HG03175 (cell line): ENCODE data around the gene NPY2R.

Experiments
- ATAC-seq: cut with Tn5 transposase; IDR thresholded peaks from one replicate; pipeline ENCODE4 v1.9.1; 2021; ENCODE audit warnings: mild to moderate bottlenecking, moderate library complexity; ENCODE audit not compliant: unreplicated experiment

The NPY2R gene

GRCh38 chr4:155208258-155209054 is at the start of gene NPY2R:
Gene NPY2R, plus strand, starts transcription at chr4:155208636. Its CDS starts 5,304 bp downstream, at chr4:155213940.
- no peak for ATAC-seq

- no peak for ATAC-seq
These were observed 47.1 kb upstream of the NPY2R start for GRCh38 chr4:155161357-155161756.

GRCh38 chr4:155164718-155165117 is 43.7 kb upstream of the NPY2R start:
- no peak for ATAC-seq

DNA sequence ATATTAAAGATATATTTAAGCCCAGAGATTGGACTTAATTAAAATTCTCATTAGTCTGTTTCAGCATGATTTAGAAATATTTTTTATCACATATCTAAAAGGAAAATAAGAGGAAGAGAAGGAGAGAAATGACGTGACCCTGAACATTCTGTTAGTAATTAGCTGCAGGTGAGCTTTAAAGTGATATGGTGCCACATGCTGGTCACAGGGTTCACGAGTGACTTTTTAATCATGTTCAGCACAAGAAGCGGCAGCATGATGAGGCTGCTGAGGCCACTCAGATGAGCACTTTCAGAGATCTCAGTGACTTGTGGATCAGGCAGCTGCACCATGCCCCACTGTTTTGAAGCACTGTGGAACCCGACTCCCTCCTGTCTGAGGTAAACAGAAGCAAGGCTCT is 37.9 kb upstream of the NPY2R start:
- no peak for ATAC-seq

GRCh38 chr4:155173371-155173770 is 35.1 kb upstream of the NPY2R start:
- no peak for ATAC-seq

DNA sequence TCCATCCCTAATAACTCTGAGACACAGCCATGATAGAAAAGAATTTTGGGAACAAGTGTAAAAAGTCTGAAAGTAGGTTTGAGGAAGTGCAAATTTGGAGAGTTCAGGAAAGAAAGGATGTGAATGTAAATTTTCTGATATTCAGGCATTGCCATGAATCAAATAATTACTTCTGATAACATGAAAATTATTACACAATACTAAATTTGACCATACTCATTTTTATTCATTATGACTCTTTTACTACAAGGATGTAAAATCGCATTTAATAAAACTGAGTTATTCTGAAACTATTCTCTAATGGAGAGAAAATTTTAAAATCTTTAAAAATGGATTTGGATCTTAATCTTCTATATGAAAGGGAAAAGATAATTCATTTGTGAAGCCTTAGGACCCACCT is 33.8 kb upstream of the NPY2R start:
- ATAC-seq = no peak

- no peak for ATAC-seq
These were observed 29.2 kb upstream of the NPY2R start for GRCh38 chr4:155179216-155179615.

- ATAC-seq = no peak
These were observed 21.5 kb upstream of the NPY2R start for GRCh38 chr4:155186972-155187371.

GRCh38 chr4:155187989-155188388 is 20.4 kb upstream of the NPY2R start:
- peak; percentile 49 for ATAC-seq

DNA sequence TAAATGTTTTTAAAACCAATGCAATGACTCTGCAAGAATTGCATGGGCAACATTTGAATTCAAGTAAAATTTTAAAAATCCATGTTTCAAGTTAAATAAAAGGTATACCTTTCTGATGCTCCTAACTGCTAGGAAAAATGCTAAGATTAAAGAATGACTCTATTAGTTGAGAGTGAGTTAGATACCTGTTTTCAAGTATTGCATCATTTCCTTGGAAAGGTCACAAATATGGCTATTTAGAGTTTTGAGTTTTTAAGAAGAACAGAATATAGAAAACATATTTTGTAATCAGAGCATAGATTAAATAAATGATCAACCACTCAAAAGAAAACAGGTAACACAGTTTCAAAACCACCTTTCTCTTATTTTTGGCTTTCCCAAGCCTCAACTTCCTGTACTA is 18.3 kb upstream of the NPY2R start:
- no peak for ATAC-seq

- ATAC-seq = no peak
These were observed 10.7 kb upstream of the NPY2R start for GRCh38 chr4:155197757-155198156.

DNA sequence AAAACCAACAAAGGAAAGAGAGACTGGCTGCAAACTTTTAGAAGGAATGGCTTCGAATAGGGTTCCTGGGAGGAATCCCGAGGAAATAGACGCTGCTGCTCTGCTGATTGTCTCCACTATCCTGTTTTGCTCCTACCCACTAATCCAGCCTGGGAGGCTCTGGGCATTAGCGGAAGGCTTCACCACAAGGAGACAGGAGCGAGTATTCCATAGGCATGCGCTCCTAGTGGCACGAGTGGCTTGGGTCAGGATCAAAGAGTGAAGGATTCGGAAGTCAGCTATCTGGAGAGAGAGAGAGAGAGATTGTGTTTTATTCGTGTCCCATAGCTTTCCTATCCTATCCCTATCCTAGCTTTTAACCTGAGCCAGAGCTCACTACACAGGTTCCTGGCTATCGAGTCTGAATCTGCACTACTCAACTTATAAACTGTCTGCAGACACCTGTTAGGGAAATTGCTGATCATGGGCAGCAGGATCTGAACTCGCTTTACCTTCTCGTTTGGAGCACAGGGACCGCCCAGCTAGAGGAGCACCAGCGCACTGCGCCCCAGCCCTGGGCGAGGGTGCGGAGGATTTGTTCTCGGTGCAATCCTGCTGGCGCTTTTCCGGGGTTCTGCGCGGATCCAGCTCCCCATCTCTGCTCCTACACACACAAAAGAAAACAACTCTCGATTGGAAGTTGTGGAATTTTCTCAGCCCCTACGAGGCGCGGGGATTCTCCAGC is 740 bp upstream of the NPY2R start:
- no peak for ATAC-seq

- no peak for ATAC-seq
These were observed 11.6 kb downstream of the NPY2R start for GRCh38 chr4:155220025-155220424.

DNA sequence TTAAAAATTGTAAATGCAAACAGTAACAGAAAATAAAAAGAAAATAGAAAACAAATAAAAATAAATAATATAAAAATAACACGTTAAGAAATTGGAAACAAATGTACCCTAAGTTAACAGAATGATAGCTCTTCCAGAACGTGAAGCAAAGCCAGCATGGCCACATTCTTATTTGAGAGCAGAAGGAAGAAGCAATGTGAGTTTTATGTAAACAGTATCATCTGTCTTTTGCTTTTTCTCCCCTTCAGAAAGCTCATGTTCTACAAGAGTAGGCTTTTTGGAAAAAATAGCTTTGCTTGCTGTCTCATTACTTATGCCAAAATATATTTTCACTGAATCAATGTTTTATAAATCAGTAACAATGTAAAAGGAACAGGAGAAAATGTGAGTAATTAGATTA is 18.7 kb downstream of the NPY2R start:
- ATAC-seq = no peak

DNA sequence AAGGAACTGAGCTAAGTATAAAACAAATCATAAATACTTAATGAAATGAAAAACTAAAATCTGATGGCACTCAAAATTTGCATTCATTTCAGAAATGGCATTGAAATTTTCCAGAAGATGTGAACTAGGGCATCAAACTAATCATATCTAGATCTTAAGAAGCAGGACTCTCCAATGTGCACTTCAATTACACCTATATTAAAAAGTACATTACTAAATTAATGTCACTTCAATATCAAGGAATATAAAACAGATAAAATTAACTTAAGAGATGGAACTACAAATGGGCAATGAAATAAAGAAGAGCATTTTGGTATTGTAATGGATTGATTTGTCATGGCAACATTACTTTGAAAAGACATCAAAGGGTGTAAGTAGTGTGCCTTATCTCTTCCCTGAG is 20.3 kb downstream of the NPY2R start:
- ATAC-seq = no peak

- no peak for ATAC-seq
These were observed 24.0 kb downstream of the NPY2R start for GRCh38 chr4:155232432-155232831.

DNA sequence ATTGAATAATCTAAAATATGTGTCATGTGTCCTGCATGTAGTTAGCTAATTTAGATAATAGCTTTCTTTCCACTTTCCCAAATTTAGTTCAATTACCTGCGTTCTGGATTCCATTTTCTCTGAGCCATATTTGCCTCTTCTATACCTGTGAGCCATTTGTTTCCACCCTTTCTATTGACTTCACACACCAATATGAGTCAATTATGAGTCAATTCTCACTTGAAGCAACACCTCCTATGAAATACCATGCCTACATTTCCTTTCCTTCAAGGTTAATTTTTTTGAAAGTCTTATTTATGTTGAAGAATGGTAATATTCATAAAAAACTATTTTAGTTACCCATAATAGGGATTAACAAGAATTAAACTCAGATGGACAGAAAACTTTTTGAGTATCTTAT is 25.8 kb downstream of the NPY2R start:
- ATAC-seq = no peak

- no peak for ATAC-seq
These were observed 29.1 kb downstream of the NPY2R start for GRCh38 chr4:155237567-155237966.

- no peak for ATAC-seq
These were observed 32.8 kb downstream of the NPY2R start for GRCh38 chr4:155241225-155241624.

DNA sequence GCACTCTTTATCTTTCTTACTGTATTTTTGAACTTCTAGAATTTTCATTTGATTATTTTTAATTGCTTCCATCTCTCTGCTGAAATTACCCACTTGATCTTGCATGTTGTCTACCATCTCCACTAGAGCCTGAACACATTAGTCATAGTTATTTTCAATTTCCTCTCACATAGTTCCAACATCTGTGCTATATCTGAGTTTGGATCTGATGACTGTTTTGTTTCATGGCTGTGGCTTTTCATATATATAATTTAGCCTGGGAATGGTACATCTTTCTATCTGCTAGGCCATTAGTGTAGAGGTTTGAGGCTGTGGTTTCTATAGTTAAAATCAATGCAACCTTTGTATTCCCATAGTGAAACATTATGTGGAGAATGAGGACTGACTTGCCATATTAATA is 33.2 kb downstream of the NPY2R start:
- no peak for ATAC-seq

GRCh38 chr4:155245105-155245504 is 36.7 kb downstream of the NPY2R start:
- no peak for ATAC-seq
